ENCODE data around the gene BTBD6. TPM values are rescaled to one million over a fixed set of nuclear protein-coding genes. Genes with fewer than 3 reads are reported as not detected.

Gene BTBD6
- total RNA-seq, 1 experiment from 2014 or later: 0.26 TPM

DNA sequence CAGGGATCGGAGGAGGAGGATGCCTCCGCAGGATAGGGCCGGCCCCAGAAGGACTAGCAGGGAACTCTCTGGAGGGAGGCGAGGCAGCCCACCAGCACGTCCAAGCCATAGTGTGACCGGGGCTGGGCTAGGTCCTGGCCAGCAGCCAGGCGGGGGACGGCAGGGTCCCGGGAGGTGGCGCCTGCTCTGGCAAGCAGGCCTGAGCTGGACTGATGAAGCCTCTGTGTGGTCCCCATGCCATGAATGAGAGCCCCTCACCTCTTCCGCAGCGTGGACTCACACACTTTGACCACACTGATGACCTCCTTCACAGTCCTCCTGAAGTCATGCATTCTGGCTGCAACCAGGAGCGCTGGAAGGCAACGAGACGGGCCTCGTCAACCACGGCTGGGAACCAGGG, 19.8 kb upstream of the BTBD6 start:
- TF ChIP-seq TCF7L2 (IDR thresholded peaks at IDR 0.05; ENCODE audit: low read depth, low read length): no peak
- TF ChIP-seq SIN3A (IDR thresholded peaks at IDR 0.05; ENCODE audit: borderline replicate concordance, insufficient read depth, low read depth, low read length): no peak
- TF ChIP-seq, protein P1, sequence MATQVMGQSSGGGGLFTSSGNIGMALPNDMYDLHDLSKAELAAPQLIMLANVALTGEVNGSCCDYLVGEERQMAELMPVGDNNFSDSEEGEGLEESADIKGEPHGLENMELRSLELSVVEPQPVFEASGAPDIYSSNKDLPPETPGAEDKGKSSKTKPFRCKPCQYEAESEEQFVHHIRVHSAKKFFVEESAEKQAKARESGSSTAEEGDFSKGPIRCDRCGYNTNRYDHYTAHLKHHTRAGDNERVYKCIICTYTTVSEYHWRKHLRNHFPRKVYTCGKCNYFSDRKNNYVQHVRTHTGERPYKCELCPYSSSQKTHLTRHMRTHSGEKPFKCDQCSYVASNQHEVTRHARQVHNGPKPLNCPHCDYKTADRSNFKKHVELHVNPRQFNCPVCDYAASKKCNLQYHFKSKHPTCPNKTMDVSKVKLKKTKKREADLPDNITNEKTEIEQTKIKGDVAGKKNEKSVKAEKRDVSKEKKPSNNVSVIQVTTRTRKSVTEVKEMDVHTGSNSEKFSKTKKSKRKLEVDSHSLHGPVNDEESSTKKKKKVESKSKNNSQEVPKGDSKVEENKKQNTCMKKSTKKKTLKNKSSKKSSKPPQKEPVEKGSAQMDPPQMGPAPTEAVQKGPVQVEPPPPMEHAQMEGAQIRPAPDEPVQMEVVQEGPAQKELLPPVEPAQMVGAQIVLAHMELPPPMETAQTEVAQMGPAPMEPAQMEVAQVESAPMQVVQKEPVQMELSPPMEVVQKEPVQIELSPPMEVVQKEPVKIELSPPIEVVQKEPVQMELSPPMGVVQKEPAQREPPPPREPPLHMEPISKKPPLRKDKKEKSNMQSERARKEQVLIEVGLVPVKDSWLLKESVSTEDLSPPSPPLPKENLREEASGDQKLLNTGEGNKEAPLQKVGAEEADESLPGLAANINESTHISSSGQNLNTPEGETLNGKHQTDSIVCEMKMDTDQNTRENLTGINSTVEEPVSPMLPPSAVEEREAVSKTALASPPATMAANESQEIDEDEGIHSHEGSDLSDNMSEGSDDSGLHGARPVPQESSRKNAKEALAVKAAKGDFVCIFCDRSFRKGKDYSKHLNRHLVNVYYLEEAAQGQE (IDR thresholded peaks at IDR 0.05; ENCODE audit: insufficient read depth in 1 of 2, low read depth in 2 of 2, low read length in 1 of 2): no peak
- TF ChIP-seq, protein P2, sequence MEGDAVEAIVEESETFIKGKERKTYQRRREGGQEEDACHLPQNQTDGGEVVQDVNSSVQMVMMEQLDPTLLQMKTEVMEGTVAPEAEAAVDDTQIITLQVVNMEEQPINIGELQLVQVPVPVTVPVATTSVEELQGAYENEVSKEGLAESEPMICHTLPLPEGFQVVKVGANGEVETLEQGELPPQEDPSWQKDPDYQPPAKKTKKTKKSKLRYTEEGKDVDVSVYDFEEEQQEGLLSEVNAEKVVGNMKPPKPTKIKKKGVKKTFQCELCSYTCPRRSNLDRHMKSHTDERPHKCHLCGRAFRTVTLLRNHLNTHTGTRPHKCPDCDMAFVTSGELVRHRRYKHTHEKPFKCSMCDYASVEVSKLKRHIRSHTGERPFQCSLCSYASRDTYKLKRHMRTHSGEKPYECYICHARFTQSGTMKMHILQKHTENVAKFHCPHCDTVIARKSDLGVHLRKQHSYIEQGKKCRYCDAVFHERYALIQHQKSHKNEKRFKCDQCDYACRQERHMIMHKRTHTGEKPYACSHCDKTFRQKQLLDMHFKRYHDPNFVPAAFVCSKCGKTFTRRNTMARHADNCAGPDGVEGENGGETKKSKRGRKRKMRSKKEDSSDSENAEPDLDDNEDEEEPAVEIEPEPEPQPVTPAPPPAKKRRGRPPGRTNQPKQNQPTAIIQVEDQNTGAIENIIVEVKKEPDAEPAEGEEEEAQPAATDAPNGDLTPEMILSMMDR (IDR thresholded peaks at IDR 0.05): no peak
- TF ChIP-seq POLR2AphosphoS5 (IDR thresholded peaks at IDR 0.05; ENCODE audit: low read depth, low read length): no peak
- H3K4me3 ChIP-seq (ENCODE audit: low read depth in 2 of 2, low read length in 2 of 2): no peak overlapping the region
- H3K9me3 ChIP-seq (ENCODE audit: control insufficient read depth, insufficient read depth, low read depth, low read length): no peaks in the 10 kb centered on the region
- ChIA-PET CTCF (no interaction called here), POLR2A (interaction anchor here (0.6 kb wide), 1 partner anchor 78 kb away, joined by 3 read pairs; no protein-coding TSS in a partner anchor)
- no TSS peak for BruUV-seq (replicated peaks)
- ATAC-seq: no peak
- no peaks in the 10 kb centered on the region for H3K27me3 ChIP-seq (ENCODE audit: control insufficient read depth, insufficient read depth, low read length)
- intact Hi-C loops (cut with micrococcal nuclease; ENCODE audit: unreplicated experiment): no loop called here
- no peaks in the 10 kb centered on the region for H3K36me3 ChIP-seq (ENCODE audit: control insufficient read depth, insufficient read depth, low read length)
- no peaks in the 10 kb centered on the region for H3K4me1 ChIP-seq (ENCODE audit: control insufficient read depth, insufficient read depth, low read length)
- no peak overlapping the region for H3K27ac ChIP-seq (ENCODE audit: low read length)
- in situ Hi-C loops (cut with HindIII; ENCODE audit: low pct_unique_long_range_greater_than_20kb, low sequenced_read_pairs): no loop called here
- DNase-seq (ENCODE audit: low read depth, low spot score): no peak

DNA sequence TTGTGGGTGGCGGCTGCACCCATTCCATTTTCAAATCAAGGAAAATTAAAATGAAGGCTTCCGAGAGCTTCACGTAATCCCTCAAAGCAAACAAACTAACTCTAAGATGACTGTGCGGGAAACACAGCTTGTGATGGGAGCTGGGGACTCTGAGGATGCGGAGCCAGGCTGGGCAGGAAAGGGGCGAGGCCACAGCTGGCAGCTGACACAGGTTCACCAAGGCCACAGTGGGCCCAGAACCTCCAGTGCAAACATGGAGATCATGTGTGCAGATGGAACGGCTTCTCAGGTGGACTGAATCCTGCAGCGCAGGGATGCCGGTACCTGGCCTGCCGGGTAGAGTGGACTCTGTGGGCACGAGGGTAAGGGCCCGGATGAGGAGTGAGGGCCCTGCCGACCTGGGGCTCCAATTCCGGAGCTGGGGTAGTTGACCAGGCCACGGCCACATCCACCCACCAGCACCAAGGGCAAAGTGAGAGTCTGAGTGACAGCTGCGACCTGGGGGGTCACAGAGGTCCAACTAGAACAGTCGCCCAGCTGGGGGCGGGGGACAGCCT, 19.2 kb upstream of the BTBD6 start:
- in situ Hi-C loops (cut with HindIII; ENCODE audit: low pct_unique_long_range_greater_than_20kb, low sequenced_read_pairs) (no loop called here), intact Hi-C loops (cut with micrococcal nuclease; ENCODE audit: unreplicated experiment) (no loop called here)
- POLR2A ChIA-PET: no interaction called here
- Histone ChIP-seq H3K27me3 (ENCODE audit: control insufficient read depth, insufficient read depth, low read length) (no peaks in the 10 kb centered on the region), H3K4me3 (ENCODE audit: low read depth in 2 of 2, low read length in 2 of 2) (no peak overlapping the region), H3K4me1 (ENCODE audit: control insufficient read depth, insufficient read depth, low read length) (no peaks in the 10 kb centered on the region), H3K36me3 (ENCODE audit: control insufficient read depth, insufficient read depth, low read length) (no peaks in the 10 kb centered on the region), H3K9me3 (ENCODE audit: control insufficient read depth, insufficient read depth, low read depth, low read length) (no peaks in the 10 kb centered on the region), H3K27ac (ENCODE audit: low read length) (no peak overlapping the region)
- CTCF ChIA-PET: no interaction called here
- no TSS peak for BruUV-seq (replicated peaks)
- no peak for TF ChIP-seq TCF7L2 (IDR thresholded peaks at IDR 0.05; ENCODE audit: low read depth, low read length)
- ATAC-seq (no peak), DNase-seq (ENCODE audit: low read depth, low spot score) (no peak)

DNA sequence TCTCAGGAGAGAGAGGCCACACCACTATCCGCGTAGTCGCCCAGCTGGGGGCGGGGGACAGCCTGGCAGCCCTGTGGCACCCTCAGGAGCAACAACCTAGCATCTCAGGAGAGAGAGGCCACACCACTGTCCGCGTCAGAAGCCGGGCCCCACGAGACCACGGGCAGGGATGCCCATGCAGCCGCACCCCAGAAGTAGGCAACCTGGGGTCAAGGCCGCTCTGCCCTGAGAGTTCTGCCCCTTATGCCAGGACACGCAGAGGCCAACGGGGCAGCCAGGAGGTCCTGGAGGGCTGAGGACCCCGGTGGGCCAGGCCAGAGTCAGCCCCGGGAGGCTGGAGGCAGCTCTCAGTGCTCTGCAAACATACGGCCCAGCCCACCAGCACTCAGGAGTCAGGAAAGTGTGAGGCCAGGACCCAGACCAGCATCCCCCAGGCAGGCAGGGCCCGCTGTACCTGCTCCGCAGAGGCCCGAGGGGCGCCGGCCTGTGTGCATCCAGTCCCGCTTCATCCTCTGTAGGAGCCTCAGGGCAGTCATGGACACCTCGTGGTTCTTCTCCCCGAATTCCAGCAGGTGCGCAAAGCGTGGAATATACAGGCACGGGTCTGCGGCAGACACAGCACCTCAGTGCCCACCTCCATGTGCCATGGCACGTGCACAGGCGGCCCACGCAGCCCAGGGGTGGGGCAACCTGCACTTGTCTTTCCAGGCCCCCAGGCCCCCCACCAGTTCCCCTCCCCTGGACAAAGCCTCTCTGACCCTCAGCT, 7.3 kb upstream of the BTBD6 start:
- no peaks in the 10 kb centered on the region for H3K9me3 ChIP-seq (ENCODE audit: control insufficient read depth, insufficient read depth, low read depth, low read length)
- no peaks in the 10 kb centered on the region for H3K27me3 ChIP-seq (ENCODE audit: control insufficient read depth, insufficient read depth, low read length)
- H3K27ac ChIP-seq (ENCODE audit: low read length): no peak overlapping the region
- no peaks in the 10 kb centered on the region for H3K4me1 ChIP-seq (ENCODE audit: control insufficient read depth, insufficient read depth, low read length)
- intact Hi-C loops (cut with micrococcal nuclease; ENCODE audit: unreplicated experiment) (no loop called here), in situ Hi-C loops (cut with HindIII; ENCODE audit: low pct_unique_long_range_greater_than_20kb, low sequenced_read_pairs) (no loop called here)
- ATAC-seq (no peak), DNase-seq (ENCODE audit: low read depth, low spot score) (no peak)
- H3K36me3 ChIP-seq (ENCODE audit: control insufficient read depth, insufficient read depth, low read length): no peaks in the 10 kb centered on the region
- ChIA-PET POLR2A (no interaction called here), CTCF (no interaction called here)
- BruUV-seq (replicated peaks): no TSS peak
- no peak for TF ChIP-seq TCF7L2 (IDR thresholded peaks at IDR 0.05; ENCODE audit: low read depth, low read length)
- no peak for TF ChIP-seq SIN3A (IDR thresholded peaks at IDR 0.05; ENCODE audit: borderline replicate concordance, insufficient read depth, low read depth, low read length)
- TF ChIP-seq, protein P2 (IDR thresholded peaks at IDR 0.05): no peak
- TF ChIP-seq, protein P1 (IDR thresholded peaks at IDR 0.05; ENCODE audit: insufficient read depth in 1 of 2, low read depth in 2 of 2, low read length in 1 of 2): no peak
- TF ChIP-seq POLR2AphosphoS5 (IDR thresholded peaks at IDR 0.05; ENCODE audit: low read depth, low read length): no peak
- H3K4me3 ChIP-seq (ENCODE audit: low read depth in 2 of 2, low read length in 2 of 2): no peak overlapping the region

Measured in Panc1 (cell line).